Measurements from ENCODE around the gene XAB2. TPM values are rescaled to one million over a fixed set of nuclear protein-coding genes. Genes with fewer than 3 reads are reported as not detected.

The XAB2 gene
- total RNA-seq, 4 donors from 2014 or later: 29.6 to 51.2 (median 31.1) TPM

- no peak overlapping the region for H3K27ac ChIP-seq
- H3K36me3 ChIP-seq: no peaks in the 10 kb centered on the region
- no peak for TF ChIP-seq POLR2A (IDR thresholded peaks at IDR 0.05)
- TF ChIP-seq CTCF (IDR thresholded peaks at IDR 0.05 in 4 of 5, conservative IDR thresholded peaks at IDR 0.05 in 1 of 5): no peak
- no peak for ATAC-seq
- in situ Hi-C loops (cut with MboI; ENCODE audit: low sequenced_read_pairs in 4 of 4) (loop anchor here in 1 of 4 donors (10.0 kb wide), 1 partner anchor 105 kb away; no protein-coding TSS in a partner anchor), intact Hi-C loops (cut with DNase I; ENCODE audit: low total_unique reads) (no loop called here)
- peaks cover 7 to 27% (median 13%) of the 10 kb centered on the region in 3 donors for H3K27me3 ChIP-seq
- no peak overlapping the region for H3K4me3 ChIP-seq
- H3K9me3 ChIP-seq: no peaks in the 10 kb centered on the region
- no peaks in the 10 kb centered on the region for H3K4me1 ChIP-seq
- DNase-seq: no peak
Measured at GRCh38 chr19:7669641-7670040, 40.3 kb upstream of the XAB2 start.

- H3K27ac ChIP-seq: no peak within 1 kb of the TSS
- no peaks in the 10 kb centered on the region for H3K9me3 ChIP-seq
- ATAC-seq (no peak), DNase-seq (no peak)
- intact Hi-C loops (cut with DNase I; ENCODE audit: low total_unique reads) (no loop called here), in situ Hi-C loops (cut with MboI; ENCODE audit: low sequenced_read_pairs in 4 of 4) (no loop called here)
- H3K4me3 ChIP-seq: no peak within 1 kb of the TSS
- H3K27me3 ChIP-seq: peaks cover 10 to 28% (median 13%) of the 10 kb centered on the region in 3 donors
- no peaks in the 10 kb centered on the region for H3K4me1 ChIP-seq
- TF ChIP-seq POLR2A (IDR thresholded peaks at IDR 0.05) (no peak), CTCF (IDR thresholded peaks at IDR 0.05 in 4 of 5, conservative IDR thresholded peaks at IDR 0.05 in 1 of 5) (no peak)
- no peaks in the 10 kb centered on the region for H3K36me3 ChIP-seq
Measured at GRCh38 chr19:7668842-7669241, 39.5 kb upstream of the XAB2 start, which contains the start of gene RETN. Gene RETN (plus strand): TSS chr19:7669049. CDS start chr19:7669327, 278 bp downstream.

- in situ Hi-C loops (cut with MboI; ENCODE audit: low sequenced_read_pairs in 4 of 4): no loop called here
- no peak for ATAC-seq
- H3K4me1 ChIP-seq: no peaks in the 10 kb centered on the region
- DNase-seq: no peak
- no peaks in the 10 kb centered on the region for H3K36me3 ChIP-seq
- H3K4me3 ChIP-seq: no peak overlapping the region
- H3K27ac ChIP-seq: no peak overlapping the region
- no peaks in the 10 kb centered on the region for H3K9me3 ChIP-seq
- intact Hi-C loops (cut with DNase I; ENCODE audit: low total_unique reads): no loop called here
- H3K27me3 ChIP-seq: peaks cover 0 to 7% (median 5%) of the 10 kb centered on the region in 3 donors
- TF ChIP-seq POLR2A (IDR thresholded peaks at IDR 0.05): no peak
Measured at GRCh38 chr19:7665076-7665475, 35.7 kb upstream of the XAB2 start.

GRCh38 chr19:7663706-7664105, 34.4 kb upstream of the XAB2 start:
- intact Hi-C loops (cut with DNase I; ENCODE audit: low total_unique reads): no loop called here
- in situ Hi-C loops (cut with MboI; ENCODE audit: low sequenced_read_pairs in 4 of 4): no loop called here
- DNase-seq: no peak

GRCh38 chr19:7662657-7663056, 33.3 kb upstream of the XAB2 start:
- TF ChIP-seq CTCF (IDR thresholded peaks at IDR 0.05 in 4 of 5, conservative IDR thresholded peaks at IDR 0.05 in 1 of 5): no peak
- TF ChIP-seq POLR2A (IDR thresholded peaks at IDR 0.05): no peak
- H3K27ac ChIP-seq: no peak overlapping the region
- H3K27me3 ChIP-seq: peaks cover 0 to 7% (median 5%) of the 10 kb centered on the region in 3 donors
- no peak for DNase-seq
- H3K4me1 ChIP-seq: no peaks in the 10 kb centered on the region
- in situ Hi-C loops (cut with MboI; ENCODE audit: low sequenced_read_pairs in 4 of 4) (no loop called here), intact Hi-C loops (cut with DNase I; ENCODE audit: low total_unique reads) (no loop called here)
- no peaks in the 10 kb centered on the region for H3K9me3 ChIP-seq
- H3K36me3 ChIP-seq: no peaks in the 10 kb centered on the region
- no peak for ATAC-seq
- H3K4me3 ChIP-seq: no peak overlapping the region

More at GRCh38 chr19:7663706-7664105, 34.4 kb upstream of the XAB2 start:
- Histone ChIP-seq H3K27me3 (peaks cover 0 to 7% (median 5%) of the 10 kb centered on the region in 3 donors), H3K36me3 (no peaks in the 10 kb centered on the region), H3K4me1 (no peaks in the 10 kb centered on the region), H3K27ac (no peak overlapping the region), H3K9me3 (no peaks in the 10 kb centered on the region), H3K4me3 (no peak overlapping the region)
- TF ChIP-seq POLR2A (IDR thresholded peaks at IDR 0.05) (no peak), CTCF (IDR thresholded peaks at IDR 0.05 in 4 of 5, conservative IDR thresholded peaks at IDR 0.05 in 1 of 5) (no peak)
- ATAC-seq: no peak
